PC-9 (cell line): ENCODE data around the gene MTG2. TPM values are rescaled to one million over a fixed set of nuclear protein-coding genes. Genes with fewer than 3 reads are reported as not detected.

Source experiments
- BruUV-seq: library from RNA; stranded (reverse); fragments of 400-500 nt; replicated peaks from 2 replicates; lab custom pipeline; 2021; lab: Mats Ljungman, UMichigan
- CTCF ChIA-PET: fragments of 300-600 bp; sonication (Branson Sonifier 250); formaldehyde crosslinking; loops from one replicate; lab custom pipeline; 2022; ENCODE audit warnings: antibody characterized with exemption; lab: Charles Lee
- POLR2A ChIA-PET: fragments of 300-600 bp; sonication (Branson Sonifier 250); formaldehyde crosslinking; loops from one replicate; lab custom pipeline; 2022; ENCODE audit warnings: antibody characterized with exemption; ENCODE audit not compliant: unreplicated experiment; lab: Charles Lee
- DNase-seq, 2 experiments: peaks; one replicate each; pipeline versions ENCODE4 v3.0.0 to v3.0.0-alpha.2; 2015 to 2022; ENCODE audit warnings: mixed read lengths in 1 of 2
- H2AFZ ChIP-seq: fragments of 200-600 bp; sonication (generic); 2 replicates; pipeline ENCODE4 v1.8.1; 2017; ENCODE audit warnings: antibody characterized with exemption
- H3F3A ChIP-seq: fragments of 200-600 bp; sonication (generic); 2 replicates; pipeline ENCODE4 v1.8.1; 2017; ENCODE audit warnings: antibody characterized with exemption, mild to moderate bottlenecking, low read depth; ENCODE audit not compliant: insufficient read depth
- H3K27ac ChIP-seq: fragments of 200-600 bp; sonication (generic); 2 replicates; pipeline ENCODE4 v1.6.1; 2016; ENCODE audit warnings: mixed run types
- H3K27me3 ChIP-seq: fragments of 200-600 bp; sonication (generic); 2 replicates; pipeline ENCODE4 v1.6.1; 2016; ENCODE audit warnings: low read depth, mixed run types; ENCODE audit not compliant: insufficient read depth
- H3K36me3 ChIP-seq: fragments of 200-600 bp; sonication (generic); 2 replicates; pipeline ENCODE4 v1.6.1; 2016; ENCODE audit warnings: low read depth, mixed run types
- H3K4me1 ChIP-seq: fragments of 200-600 bp; sonication (generic); replicated peaks from 2 replicates; pipeline ENCODE4 v1.6.1; 2016; ENCODE audit warnings: mixed run types; ENCODE audit not compliant: insufficient read depth
- H3K4me2 ChIP-seq: fragments of 200-600 bp; sonication (generic); 2 replicates; pipeline ENCODE4 v1.6.1; 2017; ENCODE audit warnings: mixed run types
- H3K4me3 ChIP-seq: fragments of 200-600 bp; sonication (generic); 2 replicates; pipeline ENCODE4 v1.6.1; 2016; ENCODE audit warnings: mixed run types
- H3K79me2 ChIP-seq: fragments of 200-600 bp; sonication (generic); 2 replicates; pipeline ENCODE4 v1.6.1; 2017; ENCODE audit warnings: low read depth, mixed run types
- H3K9me2 ChIP-seq: fragments of 200-600 bp; sonication (generic); 2 replicates; pipeline ENCODE4 v1.8.1; 2017; ENCODE audit warnings: mild to moderate bottlenecking; ENCODE audit not compliant: insufficient read depth
- H3K9me3 ChIP-seq: fragments of 200-600 bp; sonication (generic); 2 replicates; pipeline ENCODE4 v1.8.1; 2016; ENCODE audit warnings: low read depth; ENCODE audit not compliant: insufficient read depth
- H4K20me1 ChIP-seq: fragments of 200-600 bp; sonication (generic); 2 replicates; pipeline ENCODE4 v1.8.1; 2017; ENCODE audit not compliant: insufficient read depth
- EZH2 ChIP-seq: fragments of 200-600 bp; sonication (generic); IDR thresholded peaks from 2 replicates; pipeline ENCODE4 v1.8.0; 2017; ENCODE audit warnings: antibody characterized with exemption, low read depth
- intact Hi-C: fragments of 100-400 bp; cut with micrococcal nuclease; formaldehyde crosslinking; loops from one replicate; pipeline ENCODE4 v1.10.0; 2022; ENCODE audit not compliant: unreplicated experiment
- total RNA-seq: library from RNA; stranded (reverse); gene quantifications from 2 replicates; pipeline ENCODE4 v1.2.3, GENCODE V29; 2021
- TF ChIP-seq, protein P1 (sequence below): fragments of 200-600 bp; sonication (generic); conservative IDR thresholded peaks from 2 replicates; pipeline ENCODE4 v1.6.1; 2017; ENCODE audit warnings: mixed run types, antibody characterized with exemption, mild to moderate bottlenecking, moderate library complexity

The MTG2 gene
- total RNA-seq, 1 experiment from 2014 or later = 58.1 TPM

DNA sequence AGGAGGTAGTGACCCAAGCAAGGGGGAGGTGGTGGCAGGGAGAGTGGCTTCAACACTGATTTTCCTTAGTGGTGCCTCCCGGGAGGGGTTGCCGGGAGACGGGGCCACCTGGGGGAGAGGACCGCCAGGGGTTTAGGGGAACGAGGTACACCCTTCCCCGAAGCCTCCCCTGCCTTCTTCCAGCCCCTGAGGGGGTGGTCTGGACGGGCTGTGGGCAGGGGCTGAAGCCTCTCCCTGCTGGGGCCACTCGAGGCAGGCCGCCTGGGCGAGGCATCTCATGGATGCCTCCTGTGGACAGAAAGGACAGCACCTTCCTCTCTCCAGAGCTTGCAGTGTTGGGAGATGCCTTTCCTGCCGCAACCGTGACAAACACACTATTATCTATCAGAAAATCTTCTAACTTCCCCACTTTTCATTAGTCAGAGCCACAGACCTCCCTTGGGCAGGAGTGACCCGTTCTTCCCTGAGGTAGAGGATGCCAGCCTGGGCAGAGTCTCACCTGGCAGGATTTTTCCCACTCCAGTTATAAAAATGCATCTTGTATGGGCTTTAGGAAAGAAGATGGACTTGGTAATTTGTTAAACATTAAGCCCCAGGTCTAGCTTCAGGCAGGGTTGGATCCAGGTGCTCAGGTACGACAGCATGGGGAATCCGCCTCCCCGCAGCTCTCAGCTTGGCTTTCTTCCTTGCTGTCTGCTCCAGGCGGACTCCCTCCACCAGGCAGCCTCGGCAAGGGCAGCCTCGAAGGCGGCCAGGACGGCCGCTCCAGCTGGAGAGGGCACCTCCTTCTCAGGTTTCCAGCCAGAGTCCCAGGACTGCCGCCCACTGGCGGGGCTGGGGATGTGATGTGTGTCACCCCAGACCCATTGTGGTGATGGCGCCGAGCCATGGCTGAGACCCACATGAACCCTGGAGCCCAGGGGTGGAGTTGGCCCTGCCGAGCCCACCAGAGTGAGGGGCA is 26.2 kb downstream of the MTG2 start:
- TF ChIP-seq EZH2 = no peak
- TF ChIP-seq, protein P1, sequence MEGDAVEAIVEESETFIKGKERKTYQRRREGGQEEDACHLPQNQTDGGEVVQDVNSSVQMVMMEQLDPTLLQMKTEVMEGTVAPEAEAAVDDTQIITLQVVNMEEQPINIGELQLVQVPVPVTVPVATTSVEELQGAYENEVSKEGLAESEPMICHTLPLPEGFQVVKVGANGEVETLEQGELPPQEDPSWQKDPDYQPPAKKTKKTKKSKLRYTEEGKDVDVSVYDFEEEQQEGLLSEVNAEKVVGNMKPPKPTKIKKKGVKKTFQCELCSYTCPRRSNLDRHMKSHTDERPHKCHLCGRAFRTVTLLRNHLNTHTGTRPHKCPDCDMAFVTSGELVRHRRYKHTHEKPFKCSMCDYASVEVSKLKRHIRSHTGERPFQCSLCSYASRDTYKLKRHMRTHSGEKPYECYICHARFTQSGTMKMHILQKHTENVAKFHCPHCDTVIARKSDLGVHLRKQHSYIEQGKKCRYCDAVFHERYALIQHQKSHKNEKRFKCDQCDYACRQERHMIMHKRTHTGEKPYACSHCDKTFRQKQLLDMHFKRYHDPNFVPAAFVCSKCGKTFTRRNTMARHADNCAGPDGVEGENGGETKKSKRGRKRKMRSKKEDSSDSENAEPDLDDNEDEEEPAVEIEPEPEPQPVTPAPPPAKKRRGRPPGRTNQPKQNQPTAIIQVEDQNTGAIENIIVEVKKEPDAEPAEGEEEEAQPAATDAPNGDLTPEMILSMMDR = peak; percentile 52; the same call in 1 of the 2 replicates
- Histone ChIP-seq H3K4me1 (no peaks in the 10 kb centered on the region), H3K36me3 (no peaks in the 10 kb centered on the region), H3F3A (peaks cover 16% of the 10 kb centered on the region; the same call in 1 of the 2 replicates), H3K27ac (no peak overlapping the region), H4K20me1 (peaks cover 17% of the 10 kb centered on the region), H3K9me3 (no peaks in the 10 kb centered on the region), H3K9me2 (no peaks in the 10 kb centered on the region), H2AFZ (no peak overlapping the region), H3K4me3 (no peak overlapping the region), H3K4me2 (0 out of 2 replicates have a peak overlapping the region, but pooled peaks have one; percentile 2), H3K27me3 (peaks cover 10% of the 10 kb centered on the region), H3K79me2 (no peaks in the 10 kb centered on the region)
- intact Hi-C loops = no loop called here
- CTCF ChIA-PET = no interaction called here
- POLR2A ChIA-PET = interaction anchor here (0.7 kb wide), 2 partner anchors 179 to 192 kb away, joined by 3 to 10 read pairs; no protein-coding TSS in a partner anchor
- peak; percentile 54 to 66 for DNase-seq
- no TSS peak for BruUV-seq

GRCh38 chr20:62209850-62210495 is 27.1 kb downstream of the MTG2 start:
- Histone ChIP-seq H2AFZ (no peak overlapping the region), H3K4me1 (no peaks in the 10 kb centered on the region), H3K4me3 (no peak overlapping the region), H3K9me3 (no peaks in the 10 kb centered on the region), H4K20me1 (peaks cover 19% of the 10 kb centered on the region), H3K27ac (no peak overlapping the region), H3K4me2 (no peak overlapping the region), H3K36me3 (no peaks in the 10 kb centered on the region), H3K9me2 (no peaks in the 10 kb centered on the region), H3K27me3 (peaks cover 19% of the 10 kb centered on the region), H3F3A (peaks cover 16% of the 10 kb centered on the region; the same call in 1 of the 2 replicates), H3K79me2 (no peaks in the 10 kb centered on the region)
- no peak for DNase-seq
- ChIA-PET POLR2A (interaction anchor here (0.7 kb wide), 2 partner anchors 178 to 193 kb away, joined by 3 to 10 read pairs; no protein-coding TSS in a partner anchor), CTCF (no interaction called here)
- TF ChIP-seq, protein P1 = no peak
- TF ChIP-seq EZH2 = no peak
- intact Hi-C loops = no loop called here
- BruUV-seq = no TSS peak

DNA sequence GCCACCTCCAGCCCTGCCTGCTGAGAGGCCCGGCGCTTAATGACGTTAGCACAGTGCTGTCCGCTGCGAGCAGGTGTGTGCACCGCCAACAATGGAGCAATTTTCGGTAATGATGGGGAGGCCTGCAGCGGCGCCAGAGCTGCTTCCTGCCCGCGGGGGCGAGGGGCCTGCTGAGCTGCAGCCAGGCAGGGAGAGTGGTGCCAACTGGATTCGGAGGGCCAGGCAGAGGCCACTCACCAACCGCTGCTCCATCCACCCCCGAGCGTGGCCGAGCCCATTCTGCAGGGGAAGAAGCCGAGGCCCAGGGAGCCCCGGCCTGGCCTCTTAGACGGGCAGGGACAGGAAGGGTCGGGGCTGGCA is 27.6 kb downstream of the MTG2 start:
- no peak for TF ChIP-seq EZH2
- TF ChIP-seq, protein P1 = no peak
- Histone ChIP-seq H4K20me1 (peaks cover 17% of the 10 kb centered on the region), H3K79me2 (no peaks in the 10 kb centered on the region), H3K27ac (no peak overlapping the region), H3K4me2 (no peak overlapping the region), H3K4me1 (no peaks in the 10 kb centered on the region), H3K36me3 (no peaks in the 10 kb centered on the region), H3K27me3 (peaks cover 24% of the 10 kb centered on the region), H3K9me2 (no peaks in the 10 kb centered on the region), H3K9me3 (no peaks in the 10 kb centered on the region), H3K4me3 (no peak overlapping the region), H2AFZ (no peak overlapping the region), H3F3A (peaks cover 16% of the 10 kb centered on the region; the same call in 1 of the 2 replicates)
- ChIA-PET CTCF (no interaction called here), POLR2A (no interaction called here)
- intact Hi-C loops = no loop called here
- BruUV-seq = no TSS peak
- no peak for DNase-seq
